Measurements from ENCODE around the gene C17orf114.
A peak's percentile ranks its signal among the peaks of the same experiment; 100 is the strongest.

The C17orf114 gene

DNA sequence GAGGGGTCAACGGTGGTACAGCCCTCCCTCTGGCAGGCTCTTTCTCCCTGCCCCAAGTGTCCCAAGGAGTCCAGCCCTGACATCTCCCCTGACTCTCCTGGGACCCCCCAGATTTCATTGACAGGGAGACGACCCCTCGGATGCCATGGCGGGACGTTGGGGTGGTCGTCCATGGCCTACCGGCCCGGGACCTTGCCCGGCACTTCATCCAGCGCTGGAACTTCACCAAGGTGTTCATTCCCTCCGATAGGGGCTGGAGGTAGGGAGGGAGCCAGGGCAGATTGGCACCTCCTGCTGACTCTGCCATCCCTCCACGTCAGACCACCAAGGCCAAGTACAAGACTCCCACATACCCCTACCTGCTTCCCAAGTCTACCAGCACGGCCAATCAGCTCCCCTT lies 14.7 kb upstream of the C17orf114 start:
- Mint-ChIP-seq H3K27me3 (ENCODE audit: low read depth, poor library complexity) (no peaks in the 10 kb centered on the region), H3K27ac (no peak overlapping the region), H3K36me3 (ENCODE audit: low read depth) (peaks cover 38% of the 10 kb centered on the region), H3K9me3 (peaks cover 3% of the 10 kb centered on the region), H3K4me3 (no peak overlapping the region), H3K4me1 (peaks cover 10% of the 10 kb centered on the region)
- DNase-seq: no peak
- TF ChIP-seq, protein P1, sequence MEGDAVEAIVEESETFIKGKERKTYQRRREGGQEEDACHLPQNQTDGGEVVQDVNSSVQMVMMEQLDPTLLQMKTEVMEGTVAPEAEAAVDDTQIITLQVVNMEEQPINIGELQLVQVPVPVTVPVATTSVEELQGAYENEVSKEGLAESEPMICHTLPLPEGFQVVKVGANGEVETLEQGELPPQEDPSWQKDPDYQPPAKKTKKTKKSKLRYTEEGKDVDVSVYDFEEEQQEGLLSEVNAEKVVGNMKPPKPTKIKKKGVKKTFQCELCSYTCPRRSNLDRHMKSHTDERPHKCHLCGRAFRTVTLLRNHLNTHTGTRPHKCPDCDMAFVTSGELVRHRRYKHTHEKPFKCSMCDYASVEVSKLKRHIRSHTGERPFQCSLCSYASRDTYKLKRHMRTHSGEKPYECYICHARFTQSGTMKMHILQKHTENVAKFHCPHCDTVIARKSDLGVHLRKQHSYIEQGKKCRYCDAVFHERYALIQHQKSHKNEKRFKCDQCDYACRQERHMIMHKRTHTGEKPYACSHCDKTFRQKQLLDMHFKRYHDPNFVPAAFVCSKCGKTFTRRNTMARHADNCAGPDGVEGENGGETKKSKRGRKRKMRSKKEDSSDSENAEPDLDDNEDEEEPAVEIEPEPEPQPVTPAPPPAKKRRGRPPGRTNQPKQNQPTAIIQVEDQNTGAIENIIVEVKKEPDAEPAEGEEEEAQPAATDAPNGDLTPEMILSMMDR (IDR thresholded peaks at IDR 0.05): no peak

DNA sequence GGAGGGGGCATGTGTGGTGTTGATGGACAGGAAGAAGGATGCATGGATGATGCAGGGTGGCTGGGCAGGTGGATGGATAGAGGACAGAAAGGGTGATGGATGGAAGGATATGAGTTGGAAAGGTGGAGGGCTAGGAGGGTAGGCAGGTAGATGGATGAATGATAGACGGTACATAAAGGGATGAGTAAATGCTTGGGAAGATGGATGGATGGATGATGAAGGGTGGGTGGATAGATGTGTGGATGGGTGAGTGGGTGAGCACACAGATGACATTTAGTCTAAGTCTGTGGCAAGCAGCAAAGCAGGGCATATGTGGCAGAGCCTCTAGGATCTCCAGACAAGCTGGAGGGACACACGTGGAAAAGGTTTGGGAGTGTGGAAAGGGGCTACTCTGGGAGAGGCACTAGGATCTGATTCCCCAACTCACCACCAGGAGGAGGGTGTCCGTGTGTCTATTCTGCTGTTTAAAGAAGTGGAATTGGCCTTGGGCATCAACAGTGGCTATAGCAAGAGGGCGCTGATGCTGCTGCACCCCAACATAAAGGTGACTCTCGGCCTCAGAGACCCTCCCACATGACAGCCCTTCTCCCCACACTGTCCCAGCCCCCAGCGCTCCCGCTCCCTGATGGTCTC lies 13.0 kb upstream of the C17orf114 start:
- peak overlapping the region; percentile 1 for H3K27ac Mint-ChIP-seq
- peaks cover 51% of the 10 kb centered on the region for H3K36me3 Mint-ChIP-seq (ENCODE audit: low read depth)
- peaks cover 3% of the 10 kb centered on the region for H3K9me3 Mint-ChIP-seq
- H3K4me3 Mint-ChIP-seq: no peak overlapping the region
- no peak for DNase-seq
- TF ChIP-seq, protein P1 (IDR thresholded peaks at IDR 0.05): peak; percentile 16
- H3K4me1 Mint-ChIP-seq: peaks cover 16% of the 10 kb centered on the region
- H3K27me3 Mint-ChIP-seq (ENCODE audit: low read depth, poor library complexity): no peaks in the 10 kb centered on the region

DNA sequence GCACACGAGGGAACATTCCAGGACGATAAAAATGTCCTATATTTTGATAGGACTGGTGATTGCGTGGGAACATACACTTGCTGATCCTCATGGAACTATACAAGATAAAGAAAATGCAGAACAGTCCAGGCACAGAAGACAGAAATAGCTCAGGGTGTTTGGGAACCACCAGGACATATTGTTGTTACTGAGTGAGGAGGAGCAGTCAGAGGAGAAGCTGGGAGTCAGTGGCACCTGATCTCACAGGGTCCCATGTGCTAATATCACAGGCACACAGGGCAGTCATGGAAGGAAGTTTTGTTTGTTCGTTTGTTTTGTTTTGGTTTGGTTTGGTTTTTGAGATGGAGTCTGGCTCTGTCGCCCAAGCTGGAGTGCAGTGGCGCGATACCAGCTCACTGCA lies 10.6 kb upstream of the C17orf114 start:
- peaks cover 31% of the 10 kb centered on the region for H3K4me1 Mint-ChIP-seq
- TF ChIP-seq, protein P1 (IDR thresholded peaks at IDR 0.05): no peak
- peaks cover 3% of the 10 kb centered on the region for H3K9me3 Mint-ChIP-seq
- no peaks in the 10 kb centered on the region for H3K27me3 Mint-ChIP-seq (ENCODE audit: low read depth, poor library complexity)
- no peak overlapping the region for H3K4me3 Mint-ChIP-seq
- H3K27ac Mint-ChIP-seq: no peak overlapping the region
- no peak for DNase-seq
- peaks cover 54% of the 10 kb centered on the region for H3K36me3 Mint-ChIP-seq (ENCODE audit: low read depth)

DNA sequence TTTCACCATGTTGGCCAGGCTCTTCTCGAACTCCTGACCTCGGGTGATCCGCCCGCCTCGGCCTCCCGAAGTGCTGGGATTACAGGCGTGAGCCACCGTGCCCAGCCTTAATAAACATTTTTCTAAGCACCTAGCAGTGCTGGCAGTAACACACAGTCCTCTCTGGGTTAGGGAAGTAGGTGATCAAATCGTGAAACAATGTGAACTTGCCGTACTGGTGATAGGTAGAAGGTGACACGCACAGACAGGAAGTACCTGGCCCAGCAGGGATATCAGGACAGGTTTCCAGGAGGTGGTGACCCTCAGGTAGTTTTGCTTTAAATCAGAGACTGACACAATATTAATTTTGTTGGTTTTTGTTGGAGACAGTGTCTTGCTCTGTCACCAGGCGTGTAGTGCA lies 9.3 kb upstream of the C17orf114 start:
- Mint-ChIP-seq H3K9me3 (peaks cover 3% of the 10 kb centered on the region), H3K27me3 (ENCODE audit: low read depth, poor library complexity) (no peaks in the 10 kb centered on the region), H3K4me1 (peaks cover 35% of the 10 kb centered on the region), H3K4me3 (no peak overlapping the region), H3K27ac (no peak overlapping the region), H3K36me3 (ENCODE audit: low read depth) (peaks cover 49% of the 10 kb centered on the region)
- no peak for DNase-seq
- TF ChIP-seq, protein P1 (IDR thresholded peaks at IDR 0.05): no peak

DNA sequence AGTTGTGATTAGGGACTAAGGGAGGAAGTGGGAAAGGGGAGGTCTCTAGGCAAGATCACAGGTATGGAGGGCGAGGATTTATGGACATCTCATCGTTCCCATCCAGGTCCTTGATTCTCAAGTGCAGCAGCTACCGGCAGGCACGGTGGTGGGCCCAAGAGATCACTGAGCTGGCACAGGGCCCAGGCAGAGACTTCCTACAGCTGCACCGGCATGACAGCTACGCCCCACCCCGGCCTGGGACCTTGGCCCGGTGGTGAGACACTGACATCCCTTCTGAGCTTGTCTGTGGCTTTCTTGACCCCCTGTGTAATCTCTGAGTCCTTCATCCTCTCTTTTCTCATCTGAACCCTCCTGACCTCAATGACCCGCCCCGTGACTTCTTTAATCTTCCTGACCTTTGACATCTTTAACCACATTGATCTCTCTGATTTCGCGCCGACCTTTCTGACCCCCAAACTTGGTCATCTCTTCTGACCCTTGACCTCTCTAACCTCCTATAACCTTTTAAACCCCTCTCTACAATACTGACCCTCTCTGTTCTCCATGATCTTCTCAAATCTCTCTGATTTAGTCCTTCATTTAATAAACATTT lies 8.7 kb upstream of the C17orf114 start:
- no peak overlapping the region for H3K4me3 Mint-ChIP-seq
- H3K27ac Mint-ChIP-seq: no peak overlapping the region
- no peaks in the 10 kb centered on the region for H3K9me3 Mint-ChIP-seq
- peaks cover 42% of the 10 kb centered on the region for H3K36me3 Mint-ChIP-seq (ENCODE audit: low read depth)
- peaks cover 40% of the 10 kb centered on the region for H3K4me1 Mint-ChIP-seq
- no peaks in the 10 kb centered on the region for H3K27me3 Mint-ChIP-seq (ENCODE audit: low read depth, poor library complexity)
- TF ChIP-seq, protein P1 (IDR thresholded peaks at IDR 0.05): no peak
- DNase-seq: no peak

DNA sequence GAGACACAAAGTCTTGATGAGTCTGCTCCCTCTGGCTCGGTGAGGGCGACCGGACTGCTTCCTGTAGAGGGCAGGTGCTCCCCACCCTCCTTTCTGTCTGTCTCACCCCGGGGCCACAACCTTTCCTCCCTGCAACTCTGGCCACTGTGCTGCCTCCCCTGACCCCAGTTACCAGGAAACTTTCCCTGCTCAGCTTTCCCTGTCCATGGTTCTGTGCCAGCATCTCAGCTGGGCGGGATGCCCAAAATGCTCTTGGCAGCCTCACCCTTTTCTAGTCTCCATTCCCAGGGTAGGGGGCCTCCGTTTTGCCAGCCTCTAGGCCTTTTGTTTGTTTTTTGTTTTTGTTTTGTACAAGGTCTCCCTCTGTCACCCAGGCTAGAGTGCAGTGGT lies 6.2 kb upstream of the C17orf114 start:
- Mint-ChIP-seq H3K4me3 (peak overlapping the region; percentile 93), H3K9me3 (no peaks in the 10 kb centered on the region), H3K27ac (peak overlapping the region; percentile 64), H3K36me3 (ENCODE audit: low read depth) (peaks cover 36% of the 10 kb centered on the region), H3K27me3 (ENCODE audit: low read depth, poor library complexity) (no peaks in the 10 kb centered on the region), H3K4me1 (peaks cover 40% of the 10 kb centered on the region)
- no peak for DNase-seq
- TF ChIP-seq, protein P1 (IDR thresholded peaks at IDR 0.05): no peak

All from nephron progenitor cell (in vitro differentiated cells).